Adrenal gland (tissue), 12 donors: ENCODE results near the gene MOB4. TPM values are rescaled to one million over a fixed set of nuclear protein-coding genes. Genes with fewer than 3 reads are reported as not detected.
"Not testable (repeated sequence)": the region's sequence is repeated elsewhere in the genome, so short reads cannot be mapped to it uniquely, and the experiment has no call there.

Experiments
- DNase-seq, 7 donors: peaks; one replicate each; pipeline ENCODE4 v3.0.0-alpha.2; 2019 to 2020
- H3K27ac ChIP-seq, 5 donors: fragments of 200-600 bp; sonication (generic) in 4 of 5; 1 replicate in 3 of 5; 2 replicates in 2 of 5; pipeline versions ENCODE4 v1.5.1 to v1.8.0; 2016 to 2020; ENCODE audit warnings: mild to moderate bottlenecking in 1 of 5
- H3K27me3 ChIP-seq: fragments of 200-600 bp; 2 replicates; pipeline ENCODE4 v1.8.0; 2021
- H3K36me3 ChIP-seq, 2 donors: fragments of 200-600 bp; replicated peaks in 1 of 2; 1 replicate in 1 of 2; 2 replicates in 1 of 2; pipeline versions ENCODE4 v1.5.1 to v1.8.0; 2018 to 2022
- H3K4me1 ChIP-seq, 2 donors: fragments of 200-600 bp; replicated peaks in 1 of 2; 1 replicate in 1 of 2; 2 replicates in 1 of 2; pipeline versions ENCODE4 v1.5.1 to v1.8.0; 2018 to 2021
- H3K4me3 ChIP-seq, 4 donors: fragments of 200-600 bp; sonication (generic) in 3 of 4; one replicate each; pipeline ENCODE4 v1.5.1; 2016 to 2018
- H3K9me3 ChIP-seq, 3 donors: fragments of 200-600 bp; sonication (generic) in 1 of 3; replicated peaks in 1 of 3; 1 replicate in 2 of 3; 2 replicates in 1 of 3; pipeline versions ENCODE4 v1.5.1 to v1.8.0; 2016 to 2021
- POLR2A ChIP-seq, 2 donors: fragments of 450-650 bp; IDR thresholded peaks; one replicate each; pipeline ENCODE4 v1.6.1; 2017; ENCODE audit warnings: antibody characterized with exemption in 2 of 2, mild to moderate bottlenecking in 2 of 2, moderate library complexity in 1 of 2
- WGBS, 4 donors: extraction: QIAGEN DNeasy Blood & Tissue Kit in 2 of 4; methylation state at CpG; one replicate each; pipeline versions ENCODE4 v1.1.5 to v1.1.7; 2013 to 2017; 5-methylcytosine and 5-hydroxymethylcytosine counted together
- intact Hi-C, 2 donors: fragments of 100-400 bp; cut with DNase I; formaldehyde crosslinking; loops; one replicate each; pipeline versions ENCODE4 v1.14.1 to v1.15.0; 2022 to 2023
- polyA plus RNA-seq, 3 donors: library from polyadenylated mRNA; stranded (reverse); fragments of 200-250 nt in 2 of 3; fragments of 350-450 nt in 1 of 3; fragmentation: Illumina TruSeq in 1 of 3; extraction: RNeasy Lipid Tissue Mini Kit (QIAGEN cat#74804) in 1 of 3; gene quantifications; one replicate each; pipeline ENCODE4 v1.2.3, GENCODE V29; 2013 to 2014
- total RNA-seq, 9 donors: library from RNA; depleted of rRNA in 4 of 9; stranded (reverse); fragments of >200 nt in 4 of 9; fragments of 120-200 nt in 1 of 9; fragmentation: NEBNext Ultra II Directional in 1 of 9; extraction: Animal tissue kit (Norgen Biotek cat#: 25700) in 1 of 9; gene quantifications; one replicate each; pipeline versions ENCODE4 v1.1.0 to v1.2.4, GENCODE V29; 2013 to 2023
- TF ChIP-seq, protein P1 (sequence below), 6 experiments: fragments of 450-650 bp in 4 of 6; fragments of 200-600 bp in 2 of 6; sonication (generic) in 1 of 6; IDR thresholded peaks; 1 replicate in 5 of 6; 2 replicates in 1 of 6; pipeline versions ENCODE4 v1.5.1 to v1.8.0; 2016 to 2021; ENCODE audit warnings: antibody characterized with exemption in 6 of 6, mild to moderate bottlenecking in 2 of 6, moderate library complexity in 1 of 6
- donor health status: healthy with polysubstance abuse.
- donor health status: Bipolar disorder and iron deficiency.
- donor health status: DM: yes; HTN: yes; CAD: no.
- donor health status: DM: no; HTN: no; CAD: no.
- donor health status: DM: no; HTN: no; CAD: no.
- donor health status: DM: yes; HTN: yes; CAD: no.

The MOB4 gene
- total and polyA plus RNA-seq, 12 donors, result 18.2 to 592 (median 40.0) TPM

GRCh38 chr2:197539734-197540133, 23.9 kb downstream of the MOB4 start:
- H3K4me3 ChIP-seq, result no peak overlapping the region
- 75 to 88% (median 80%) methylated on average over 1 of the region's 1 CpG for WGBS, 4 donors
- H3K36me3 ChIP-seq, result peaks cover 0 to 42% of the 10 kb centered on the region in 2 donors
- H3K27ac ChIP-seq, result peak overlapping the region in 2 of 5 donors; percentile 2 to 29
- intact Hi-C loops, result no loop called here
- TF ChIP-seq, protein P1, sequence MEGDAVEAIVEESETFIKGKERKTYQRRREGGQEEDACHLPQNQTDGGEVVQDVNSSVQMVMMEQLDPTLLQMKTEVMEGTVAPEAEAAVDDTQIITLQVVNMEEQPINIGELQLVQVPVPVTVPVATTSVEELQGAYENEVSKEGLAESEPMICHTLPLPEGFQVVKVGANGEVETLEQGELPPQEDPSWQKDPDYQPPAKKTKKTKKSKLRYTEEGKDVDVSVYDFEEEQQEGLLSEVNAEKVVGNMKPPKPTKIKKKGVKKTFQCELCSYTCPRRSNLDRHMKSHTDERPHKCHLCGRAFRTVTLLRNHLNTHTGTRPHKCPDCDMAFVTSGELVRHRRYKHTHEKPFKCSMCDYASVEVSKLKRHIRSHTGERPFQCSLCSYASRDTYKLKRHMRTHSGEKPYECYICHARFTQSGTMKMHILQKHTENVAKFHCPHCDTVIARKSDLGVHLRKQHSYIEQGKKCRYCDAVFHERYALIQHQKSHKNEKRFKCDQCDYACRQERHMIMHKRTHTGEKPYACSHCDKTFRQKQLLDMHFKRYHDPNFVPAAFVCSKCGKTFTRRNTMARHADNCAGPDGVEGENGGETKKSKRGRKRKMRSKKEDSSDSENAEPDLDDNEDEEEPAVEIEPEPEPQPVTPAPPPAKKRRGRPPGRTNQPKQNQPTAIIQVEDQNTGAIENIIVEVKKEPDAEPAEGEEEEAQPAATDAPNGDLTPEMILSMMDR (IDR thresholded peaks at IDR 0.05), result no peak
- no peak for TF ChIP-seq POLR2A (IDR thresholded peaks at IDR 0.05)
- H3K9me3 ChIP-seq, result no peaks in the 10 kb centered on the region
- no peak for DNase-seq
- H3K4me1 ChIP-seq, result peaks cover 13 to 33% of the 10 kb centered on the region in 2 donors
- H3K27me3 ChIP-seq, result no peaks in the 10 kb centered on the region

DNA sequence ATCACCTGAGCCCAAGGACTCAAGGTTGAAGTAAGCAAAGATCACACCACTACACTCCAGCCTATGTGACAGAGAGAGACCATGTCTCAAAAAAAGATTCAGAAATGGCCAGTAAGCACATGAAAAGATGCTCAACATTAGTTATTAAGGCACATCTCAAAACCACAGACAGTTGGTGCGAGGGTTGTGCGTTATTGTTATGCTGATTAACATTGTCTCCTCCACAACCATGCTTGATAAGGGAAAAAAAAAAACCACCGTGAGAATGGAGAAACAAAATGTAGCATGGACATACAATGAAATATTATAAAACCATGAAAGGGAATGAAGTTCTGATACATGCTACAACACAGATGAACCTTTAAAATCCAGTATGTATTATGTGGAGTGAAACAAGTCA, 27.3 kb downstream of the MOB4 start:
- TF ChIP-seq, protein P1 (IDR thresholded peaks at IDR 0.05), result no peak
- no peak for TF ChIP-seq POLR2A (IDR thresholded peaks at IDR 0.05)
- H3K27me3 ChIP-seq, result no peaks in the 10 kb centered on the region
- no peak overlapping the region for H3K4me3 ChIP-seq
- intact Hi-C loops, result no loop called here
- no peak overlapping the region for H3K27ac ChIP-seq
- H3K36me3 ChIP-seq, result peaks cover 0 to 29% of the 10 kb centered on the region in 2 donors
- peaks cover 13 to 25% of the 10 kb centered on the region in 2 donors for H3K4me1 ChIP-seq
- no peaks in the 10 kb centered on the region for H3K9me3 ChIP-seq
- 89 to 96% (median 91%) methylated on average over 3 of the region's 3 CpGs for WGBS, 4 donors
- no peak for DNase-seq

GRCh38 chr2:197547163-197547900, 31.5 kb downstream of the MOB4 start:
- 72 to 82% (median 78%) methylated on average over 5 of the region's 5 CpGs for WGBS, 4 donors
- Histone ChIP-seq H3K27ac (peak overlapping the region in 1 of 5 donors; percentile 13), H3K4me3 (no peak overlapping the region), H3K27me3 (no peaks in the 10 kb centered on the region), H3K36me3 (peaks cover 0 to 48% of the 10 kb centered on the region in 2 donors), H3K4me1 (no peaks in the 10 kb centered on the region), H3K9me3 (no peaks in the 10 kb centered on the region)
- DNase-seq, result no peak
- TF ChIP-seq, protein P1 (IDR thresholded peaks at IDR 0.05), result no peak
- no peak for TF ChIP-seq POLR2A (IDR thresholded peaks at IDR 0.05)
- intact Hi-C loops, result no loop called here

- TF ChIP-seq, protein P1 (IDR thresholded peaks at IDR 0.05), result no peak
- no peak for TF ChIP-seq POLR2A (IDR thresholded peaks at IDR 0.05)
- DNase-seq, result no peak
- 85 to 89% (median 87%) methylated on average over 5 of the region's 5 CpGs for WGBS, 4 donors
- intact Hi-C loops, result no loop called here
- no peak overlapping the region for H3K27ac ChIP-seq
- no peaks in the 10 kb centered on the region for H3K27me3 ChIP-seq
- peaks cover 0 to 46% of the 10 kb centered on the region in 2 donors for H3K36me3 ChIP-seq
- no peaks in the 10 kb centered on the region for H3K9me3 ChIP-seq
- no peaks in the 10 kb centered on the region for H3K4me1 ChIP-seq
- H3K4me3 ChIP-seq, result no peak overlapping the region
Measured at GRCh38 chr2:197548582-197548981, 32.7 kb downstream of the MOB4 start.

DNA sequence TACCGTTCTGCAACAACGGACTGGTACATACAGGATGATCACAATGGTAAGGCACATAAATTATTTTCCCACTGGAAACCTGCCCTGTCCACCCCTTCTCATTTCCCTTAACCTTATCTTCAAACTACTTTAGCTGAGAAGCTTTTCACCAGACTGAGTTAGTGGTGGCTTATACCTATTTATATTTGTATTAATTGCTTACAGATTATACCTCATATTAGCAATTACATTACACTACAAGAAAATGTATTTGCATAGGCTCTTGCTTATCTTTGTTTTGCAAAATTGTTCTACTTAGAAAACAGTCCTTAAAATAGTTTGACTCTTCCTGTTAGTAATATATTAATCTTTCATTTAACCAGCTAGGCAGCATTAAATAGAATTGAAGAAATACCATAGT, 35.4 kb downstream of the MOB4 start:
- WGBS, 4 donors, result 64 to 88% (median 87%) methylated on average over 2 of the region's 2 CpGs
- DNase-seq, H3K4me1 ChIP-seq, intact Hi-C loops, H3K9me3 ChIP-seq, H3K27me3 ChIP-seq, H3K27ac ChIP-seq, H3K4me3 ChIP-seq: not testable (repeated sequence)
- peaks cover 0 to 55% of the 10 kb centered on the region in 2 donors for H3K36me3 ChIP-seq
